GM21529 (cell line): ENCODE data around the gene C16orf74.

Source experiments
- ATAC-seq: cut with Tn5 transposase; IDR thresholded peaks from one replicate; pipeline ENCODE4 v1.9.1; 2021; ENCODE audit not compliant: unreplicated experiment

Gene C16orf74

GRCh38 chr16:85750827-85751697, at the start of gene C16orf74:
Gene C16orf74 (minus strand): TSS chr16:85751096. CDS start chr16:85735217, 15,879 bp downstream.
- peak; percentile 37 for ATAC-seq

- ATAC-seq = no peak
Measured at GRCh38 chr16:85800321-85800669, 49.4 kb upstream of the C16orf74 start.

- ATAC-seq = peak; percentile 83
Measured at GRCh38 chr16:85799497-85800320, 48.8 kb upstream of the C16orf74 start, which contains the start of the genes COX4I1 and EMC8. Gene COX4I1 (plus strand): TSS chr16:85799695. CDS start chr16:85801206, 1,511 bp downstream. Gene EMC8 (minus strand): TSS chr16:85799544. CDS start chr16:85799295, 249 bp downstream.

GRCh38 chr16:85798901-85799496, 48.1 kb upstream of the C16orf74 start:
- ATAC-seq = peak; percentile 19

- ATAC-seq = no peak
Measured at GRCh38 chr16:85798283-85798776, 47.4 kb upstream of the C16orf74 start.

- ATAC-seq = no peak
Measured at GRCh38 chr16:85796599-85796998, 45.7 kb upstream of the C16orf74 start.

- ATAC-seq = no peak
Measured at GRCh38 chr16:85796152-85796551, 45.3 kb upstream of the C16orf74 start.

GRCh38 chr16:85794696-85795095, 43.8 kb upstream of the C16orf74 start:
- no peak for ATAC-seq

GRCh38 chr16:85793662-85794298, 42.9 kb upstream of the C16orf74 start:
- ATAC-seq = no peak

GRCh38 chr16:85789773-85790172, 38.9 kb upstream of the C16orf74 start:
- no peak for ATAC-seq

- ATAC-seq = no peak
Measured at GRCh38 chr16:85788819-85789218, 37.9 kb upstream of the C16orf74 start.

GRCh38 chr16:85785927-85786326, 35.0 kb upstream of the C16orf74 start:
- ATAC-seq = no peak

GRCh38 chr16:85784813-85785212, 33.9 kb upstream of the C16orf74 start:
- ATAC-seq = no peak

- ATAC-seq = no peak
Measured at GRCh38 chr16:85783441-85783840, 32.5 kb upstream of the C16orf74 start.

- no peak for ATAC-seq
Measured at GRCh38 chr16:85782451-85782850, 31.6 kb upstream of the C16orf74 start.

- ATAC-seq = no peak
Measured at GRCh38 chr16:85781695-85782370, 30.9 kb upstream of the C16orf74 start.

GRCh38 chr16:85781156-85781555, 30.3 kb upstream of the C16orf74 start:
- no peak for ATAC-seq

GRCh38 chr16:85780281-85780680, 29.4 kb upstream of the C16orf74 start:
- no peak for ATAC-seq

- no peak for ATAC-seq
Measured at GRCh38 chr16:85778873-85779272, 28.0 kb upstream of the C16orf74 start.
